Spinal cord (tissue), 10 donors: ENCODE data around the gene RAX. TPM values are rescaled to one million over a fixed set of nuclear protein-coding genes. Genes with fewer than 3 reads are reported as not detected.

ENCODE experiments used
- DNase-seq, 6 donors: peaks; one replicate each; pipeline versions ENCODE4 v3.0.0 to v3.0.0-alpha.2; 2013 to 2015; ENCODE audit warnings: low spot score in 6 of 6, low read depth in 4 of 6
- H3K27ac ChIP-seq: one replicate; pipeline ENCODE4 v1.5.1; 2013; ENCODE audit warnings: low read depth, low read length, control low read depth
- H3K27me3 ChIP-seq: one replicate; pipeline ENCODE4 v1.6.1; 2013; ENCODE audit warnings: low read length; ENCODE audit not compliant: control insufficient read depth, insufficient read depth
- H3K36me3 ChIP-seq: one replicate; pipeline ENCODE4 v1.6.1; 2013; ENCODE audit warnings: low read length; ENCODE audit not compliant: control insufficient read depth, insufficient read depth
- H3K4me1 ChIP-seq: one replicate; pipeline ENCODE4 v1.6.1; 2013; ENCODE audit warnings: low read length; ENCODE audit not compliant: control insufficient read depth, insufficient read depth
- H3K4me3 ChIP-seq: one replicate; pipeline ENCODE4 v1.5.1; 2013; ENCODE audit warnings: low read depth, low read length, control low read depth
- H3K9me3 ChIP-seq: one replicate; pipeline ENCODE4 v1.6.1; 2013; ENCODE audit warnings: low read length; ENCODE audit not compliant: control insufficient read depth, insufficient read depth
- WGBS: methylation state at CpG from one replicate; pipeline ENCODE4 v1.1.5; 2013; ENCODE audit warnings: missing lambda C conversion rate; ENCODE audit not compliant: insufficient coverage; 5-methylcytosine and 5-hydroxymethylcytosine counted together
- polyA plus RNA-seq, 2 donors: library from polyadenylated mRNA; unstranded; fragments of 120-200 nt; gene quantifications; one replicate each; pipeline ENCODE4 v1.2.1, GENCODE V29; 2013; ENCODE audit not compliant: insufficient read length in 2 of 2
- total RNA-seq, 2 donors: library from RNA; depleted of rRNA in 1 of 2; stranded (reverse); fragments of 120-200 nt in 1 of 2; fragments of >200 nt in 1 of 2; gene quantifications; one replicate each; pipeline versions ENCODE4 v1.2.3 to v1.2.4, GENCODE V29; 2013 to 2014
- donor health status: healthy.

RAX gene
- total and polyA plus RNA-seq, 4 donors = 0.22 TPM; not detected in 3

DNA sequence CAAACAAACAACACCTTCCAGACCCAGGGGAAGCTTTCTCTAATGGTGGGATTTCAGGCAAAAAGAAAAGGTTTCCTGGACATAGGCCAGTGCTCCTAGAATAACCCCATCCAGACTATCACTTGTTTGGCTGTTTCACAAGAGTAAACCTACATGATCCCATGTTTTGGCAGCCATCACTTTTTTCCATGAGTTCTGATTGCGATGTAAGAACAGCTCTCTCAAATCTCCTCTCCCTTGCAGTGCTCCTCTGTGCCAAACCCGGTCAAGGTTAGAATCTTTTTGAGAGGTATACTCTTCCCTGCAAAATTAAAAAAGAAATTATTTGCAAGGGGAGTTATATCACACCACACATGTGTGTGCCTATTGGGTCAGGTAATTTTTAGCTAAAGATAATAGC, 41.4 kb downstream of the RAX start:
- peaks cover 2% of the 10 kb centered on the region for H3K27me3 ChIP-seq
- H3K4me3 ChIP-seq = no peak overlapping the region
- no peaks in the 10 kb centered on the region for H3K36me3 ChIP-seq
- no CpG with 5 or more reads among the region's 2 CpGs for WGBS
- H3K9me3 ChIP-seq = no peaks in the 10 kb centered on the region
- no peak for DNase-seq
- no peaks in the 10 kb centered on the region for H3K4me1 ChIP-seq
- no peak overlapping the region for H3K27ac ChIP-seq

GRCh38 chr18:59231114-59231513, 42.1 kb downstream of the RAX start:
- H3K27ac ChIP-seq = no peak overlapping the region
- no peaks in the 10 kb centered on the region for H3K4me1 ChIP-seq
- H3K36me3 ChIP-seq = no peaks in the 10 kb centered on the region
- H3K9me3 ChIP-seq = no peaks in the 10 kb centered on the region
- DNase-seq = peak in 1 of 6 donors; percentile 77
- H3K4me3 ChIP-seq = no peak overlapping the region
- H3K27me3 ChIP-seq = peaks cover 2% of the 10 kb centered on the region
- 76% methylated on average over 3 of the region's 5 CpGs for WGBS

DNA sequence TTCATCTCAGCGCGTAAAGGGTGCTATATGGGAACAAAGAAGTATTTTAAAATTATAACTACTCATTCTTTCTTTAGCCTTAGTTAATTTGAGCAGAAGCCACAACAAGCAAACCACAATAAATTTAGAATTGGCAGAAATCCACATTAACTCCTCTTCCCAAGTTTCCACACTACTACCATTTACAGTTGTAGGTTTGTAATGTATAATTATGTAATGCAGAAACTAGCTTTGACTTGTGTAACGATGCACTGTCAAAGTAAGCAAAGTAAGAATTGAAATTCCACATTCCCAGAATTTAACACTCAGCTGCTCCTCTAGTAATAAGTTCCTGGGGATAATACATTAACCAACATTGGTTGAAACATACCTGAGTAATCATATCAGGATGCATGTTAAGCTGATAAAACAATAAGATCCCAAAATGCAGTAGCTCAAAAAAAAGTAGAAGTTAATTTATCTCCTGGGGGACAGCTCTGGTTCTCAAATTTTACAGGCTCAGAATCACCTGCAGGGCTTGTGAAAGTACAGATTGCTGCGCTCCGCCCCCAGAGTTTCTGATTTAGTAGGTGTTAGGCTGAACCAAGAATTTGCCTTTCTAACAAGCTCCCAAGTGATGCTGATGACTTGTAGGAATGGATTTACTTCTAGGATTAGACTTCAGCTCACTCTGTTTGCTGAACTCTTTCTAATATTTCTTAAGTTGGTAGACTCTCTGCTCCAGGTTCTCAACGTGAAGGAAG, 43.4 kb downstream of the RAX start:
- H3K9me3 ChIP-seq = no peaks in the 10 kb centered on the region
- H3K4me3 ChIP-seq = no peak overlapping the region
- DNase-seq = peak in 1 of 6 donors; percentile 37
- H3K27ac ChIP-seq = no peak overlapping the region
- H3K36me3 ChIP-seq = no peaks in the 10 kb centered on the region
- peaks cover 2% of the 10 kb centered on the region for H3K27me3 ChIP-seq
- H3K4me1 ChIP-seq = no peaks in the 10 kb centered on the region
- WGBS = no CpG with 5 or more reads among the region's 6 CpGs

DNA sequence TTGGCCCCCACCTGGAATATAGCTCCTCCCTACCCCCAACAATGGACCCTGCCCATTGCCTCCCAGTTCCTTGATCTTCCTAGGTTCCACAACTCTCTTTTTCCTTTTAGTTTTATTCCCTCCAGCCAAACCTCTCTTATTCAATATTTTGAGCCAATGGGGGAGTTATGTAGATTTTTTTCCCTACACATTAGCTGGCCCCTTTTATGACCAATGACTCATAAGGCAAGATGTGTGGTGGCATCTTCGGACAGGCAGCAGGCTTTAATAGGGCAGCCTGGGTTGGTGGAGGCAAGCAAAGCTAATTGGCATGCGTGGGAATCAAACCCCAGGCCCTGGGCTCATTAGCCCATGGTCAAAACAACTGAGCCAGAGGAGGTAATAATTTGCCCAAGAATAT, 44.1 kb downstream of the RAX start:
- 100% methylated on average over 2 of the region's 2 CpGs for WGBS
- no peaks in the 10 kb centered on the region for H3K4me1 ChIP-seq
- H3K27me3 ChIP-seq = peaks cover 6% of the 10 kb centered on the region
- no peak overlapping the region for H3K4me3 ChIP-seq
- no peak overlapping the region for H3K27ac ChIP-seq
- no peaks in the 10 kb centered on the region for H3K36me3 ChIP-seq
- no peak for DNase-seq
- H3K9me3 ChIP-seq = no peaks in the 10 kb centered on the region

DNA sequence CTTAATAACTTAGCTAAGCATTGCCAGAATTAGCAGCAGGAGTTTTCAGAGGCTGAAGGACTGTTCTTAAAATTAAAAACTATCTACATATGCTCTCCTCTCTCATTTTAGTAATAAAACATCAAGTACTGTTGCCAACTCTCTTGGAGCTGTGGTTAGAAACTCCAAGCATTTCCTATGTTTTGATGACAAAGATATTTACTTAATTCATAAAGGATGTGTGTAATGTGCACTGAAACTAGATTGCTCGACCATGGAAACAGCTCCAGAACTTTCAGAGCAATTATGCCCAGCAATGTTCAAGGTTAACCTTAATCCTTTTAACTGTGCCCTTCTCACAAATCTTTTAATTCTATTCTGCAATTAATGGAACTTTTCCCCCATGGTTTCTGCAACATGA, 44.9 kb downstream of the RAX start:
- Histone ChIP-seq H3K27me3 (peaks cover 10% of the 10 kb centered on the region), H3K4me3 (no peak overlapping the region), H3K36me3 (no peaks in the 10 kb centered on the region), H3K4me1 (no peaks in the 10 kb centered on the region), H3K9me3 (no peaks in the 10 kb centered on the region), H3K27ac (no peak overlapping the region)
- DNase-seq = peak in 1 of 6 donors; percentile 21
- 83% methylated on average over 1 of the region's 1 CpG for WGBS

- no peaks in the 10 kb centered on the region for H3K36me3 ChIP-seq
- DNase-seq = no peak
- no peak overlapping the region for H3K27ac ChIP-seq
- no peak overlapping the region for H3K4me3 ChIP-seq
- H3K4me1 ChIP-seq = peaks cover 19% of the 10 kb centered on the region
- WGBS = no CpG with 5 or more reads among the region's 2 CpGs
- peaks cover 53% of the 10 kb centered on the region for H3K27me3 ChIP-seq
- H3K9me3 ChIP-seq = no peaks in the 10 kb centered on the region
Observed at GRCh38 chr18:59222341-59222740, 50.9 kb downstream of the RAX start.

DNA sequence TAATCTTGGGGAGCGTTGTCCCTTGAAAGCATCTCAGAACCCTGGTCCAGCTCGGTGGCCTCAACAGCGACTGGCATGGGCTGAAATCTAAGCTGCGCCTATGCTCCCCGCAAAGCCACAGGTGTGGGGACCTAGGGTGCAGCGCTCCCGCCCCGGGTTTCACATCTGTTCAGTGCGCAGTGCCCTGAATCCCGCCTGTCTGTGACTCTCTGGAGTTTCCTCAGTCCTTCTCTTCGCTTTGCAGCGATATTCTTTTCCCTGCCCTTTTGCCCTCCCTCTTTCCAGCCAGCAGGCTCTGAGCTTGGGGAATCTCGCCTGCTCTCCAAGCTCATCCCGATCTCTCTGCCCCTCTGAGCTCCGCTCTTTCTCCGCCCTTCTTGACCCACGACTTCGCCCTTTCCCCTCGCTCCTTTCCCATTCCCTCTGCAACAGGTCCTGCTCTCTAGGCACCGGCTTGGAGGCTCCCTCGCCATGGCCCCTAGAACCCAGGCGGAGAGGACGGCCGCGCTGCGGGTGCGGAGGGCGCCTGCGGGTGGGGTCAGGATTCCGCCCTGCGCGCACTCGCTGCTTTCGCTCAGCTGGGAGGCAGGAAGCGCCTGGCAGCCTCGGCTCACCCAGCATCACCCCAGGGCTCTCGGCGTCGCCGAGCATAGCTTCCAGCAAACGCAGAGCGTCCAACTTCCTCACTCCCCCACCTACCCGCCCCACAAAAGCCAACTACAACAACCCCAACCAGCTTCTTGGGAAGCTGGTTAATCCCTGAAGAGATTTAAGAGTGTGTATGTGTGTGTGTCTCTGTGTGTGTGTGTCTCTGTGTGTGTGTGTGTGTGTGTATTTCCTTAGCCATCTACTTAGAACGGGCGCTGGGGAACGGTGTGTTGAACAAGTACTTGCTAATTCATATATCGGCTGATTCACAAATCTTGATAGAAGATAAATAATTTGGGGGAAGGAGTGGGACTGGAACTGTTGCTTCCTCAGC, 52.2 kb downstream of the RAX start:
- WGBS = 3% methylated on average over 44 of the region's 47 CpGs
- DNase-seq = peak in 2 of 6 donors; percentile 10 to 23
- H3K4me1 ChIP-seq = peaks cover 19% of the 10 kb centered on the region
- H3K4me3 ChIP-seq = peak overlapping the region; percentile 4
- H3K9me3 ChIP-seq = no peaks in the 10 kb centered on the region
- H3K27ac ChIP-seq = no peak overlapping the region
- peaks cover 53% of the 10 kb centered on the region for H3K27me3 ChIP-seq
- H3K36me3 ChIP-seq = no peaks in the 10 kb centered on the region

DNA sequence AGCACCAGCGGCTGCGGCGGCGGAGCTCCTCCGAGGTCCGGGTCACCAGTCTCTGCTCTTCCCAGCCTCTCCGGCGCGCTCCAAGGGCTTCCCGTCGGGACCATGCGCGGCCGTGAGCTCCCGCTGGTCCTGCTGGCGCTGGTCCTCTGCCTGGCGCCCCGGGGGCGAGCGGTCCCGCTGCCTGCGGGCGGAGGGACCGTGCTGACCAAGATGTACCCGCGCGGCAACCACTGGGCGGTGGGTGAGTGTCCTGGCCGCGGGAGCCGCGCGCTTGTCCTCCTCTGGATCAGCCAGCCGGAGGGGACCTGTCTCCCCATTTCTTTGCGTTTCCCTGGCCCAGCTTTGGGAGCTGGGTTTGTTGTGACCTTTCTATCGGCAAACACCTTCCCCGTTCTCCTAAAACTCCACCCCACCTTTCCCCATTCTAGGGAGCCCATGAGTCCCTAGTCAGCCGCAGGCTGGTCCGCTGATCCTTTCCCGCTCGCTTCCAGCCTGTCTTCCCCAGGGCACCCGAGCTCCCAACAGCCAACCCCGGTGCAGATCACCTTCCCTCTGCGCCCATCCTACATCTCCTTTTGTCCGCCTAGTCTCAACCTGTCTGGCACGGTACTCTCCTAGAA, 53.0 kb downstream of the RAX start:
- DNase-seq = peak in 2 of 6 donors; percentile 11 to 36
- Histone ChIP-seq H3K27ac (no peak overlapping the region), H3K4me3 (no peak overlapping the region), H3K27me3 (peaks cover 53% of the 10 kb centered on the region), H3K4me1 (peaks cover 19% of the 10 kb centered on the region), H3K36me3 (no peaks in the 10 kb centered on the region), H3K9me3 (no peaks in the 10 kb centered on the region)
- under 1% methylated on average over 46 of the region's 46 CpGs for WGBS

DNA sequence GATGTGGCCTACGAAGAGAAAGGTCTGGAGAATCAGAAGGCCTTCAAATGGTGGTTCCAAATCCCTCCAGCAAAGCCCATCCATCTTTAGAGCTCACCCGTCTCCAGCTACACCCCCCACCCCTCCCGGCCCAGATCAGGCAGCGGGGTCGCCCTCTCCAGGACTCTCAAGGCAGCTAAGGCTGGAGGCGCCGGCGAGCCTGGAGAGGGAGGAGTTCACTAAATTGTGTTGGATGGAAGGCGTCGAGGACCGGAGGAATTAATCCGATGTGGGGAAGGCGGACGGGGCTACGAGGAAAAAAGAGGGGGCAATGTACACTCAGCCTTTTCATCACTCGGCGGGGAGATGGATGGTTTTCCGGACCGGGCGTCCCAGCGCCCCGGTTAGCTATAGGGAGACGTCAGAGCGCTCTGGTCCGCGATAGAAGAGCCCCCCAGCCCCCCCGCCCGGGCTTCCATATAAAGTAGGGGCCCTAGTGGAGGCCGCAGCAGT, 53.5 kb downstream of the RAX start, which contains the start of gene GRP:
Gene GRP, plus strand, starts transcription at position 487 of the 492 bp plus-strand sequence. CDS start 108 bp downstream, outside the sequence.
- 1% methylated on average over 24 of the region's 29 CpGs for WGBS
- Histone ChIP-seq H3K9me3 (no peaks in the 10 kb centered on the region), H3K4me3 (peak within 1 kb of the TSS; percentile 4), H3K4me1 (peaks cover 19% of the 10 kb centered on the region), H3K27me3 (peaks cover 53% of the 10 kb centered on the region), H3K36me3 (no peaks in the 10 kb centered on the region), H3K27ac (no peak within 1 kb of the TSS)
- peak in 2 of 6 donors; percentile 13 to 36 for DNase-seq
